Measurements from ENCODE around the gene MAN1C1.

DNA sequence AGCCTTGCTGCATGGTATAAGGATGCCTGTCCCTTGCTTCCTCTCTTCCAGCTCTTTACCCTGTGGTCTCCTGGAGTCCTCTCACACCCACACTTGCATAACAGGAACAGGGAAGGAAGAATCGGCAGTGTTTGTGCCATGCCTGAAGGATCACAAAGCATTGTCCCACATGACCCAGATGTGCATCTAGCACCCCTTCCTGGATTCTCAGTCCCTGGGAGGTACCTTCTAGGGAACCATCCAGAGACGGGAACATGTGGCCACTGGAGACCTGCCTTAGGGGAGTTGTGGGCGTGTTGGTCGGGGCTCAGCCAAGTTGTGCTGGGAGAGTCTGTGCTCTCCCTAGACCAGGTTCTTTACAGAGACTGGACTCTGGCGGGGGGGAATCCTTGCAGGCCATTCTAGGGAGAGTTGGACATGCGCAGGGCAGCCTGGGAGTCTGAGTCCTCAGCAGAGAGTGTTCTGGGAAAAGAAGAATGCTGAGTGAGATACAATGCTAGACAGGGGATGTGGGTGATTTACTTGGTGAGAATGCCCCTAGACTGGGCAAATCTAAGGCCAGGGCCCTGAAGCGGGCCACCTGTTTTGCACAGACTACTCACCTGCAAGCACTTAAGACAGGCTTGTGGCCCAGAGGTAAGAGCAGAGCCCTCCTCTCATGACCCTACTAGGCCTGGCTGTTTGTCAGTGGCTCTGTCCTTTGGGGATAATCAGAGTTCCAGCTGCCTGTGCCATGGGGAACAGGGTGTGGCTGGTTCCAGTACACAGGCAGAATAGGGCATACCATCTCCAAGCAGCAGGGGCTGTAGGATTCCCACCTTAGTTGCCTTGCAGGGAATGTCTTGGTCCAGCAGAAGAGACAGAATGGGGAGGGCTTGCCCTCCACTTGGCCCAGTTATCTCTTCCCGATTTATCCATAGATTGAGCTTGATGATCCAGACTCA, 89.8 kb downstream of the MAN1C1 start:
- TF ChIP-seq, protein P1, sequence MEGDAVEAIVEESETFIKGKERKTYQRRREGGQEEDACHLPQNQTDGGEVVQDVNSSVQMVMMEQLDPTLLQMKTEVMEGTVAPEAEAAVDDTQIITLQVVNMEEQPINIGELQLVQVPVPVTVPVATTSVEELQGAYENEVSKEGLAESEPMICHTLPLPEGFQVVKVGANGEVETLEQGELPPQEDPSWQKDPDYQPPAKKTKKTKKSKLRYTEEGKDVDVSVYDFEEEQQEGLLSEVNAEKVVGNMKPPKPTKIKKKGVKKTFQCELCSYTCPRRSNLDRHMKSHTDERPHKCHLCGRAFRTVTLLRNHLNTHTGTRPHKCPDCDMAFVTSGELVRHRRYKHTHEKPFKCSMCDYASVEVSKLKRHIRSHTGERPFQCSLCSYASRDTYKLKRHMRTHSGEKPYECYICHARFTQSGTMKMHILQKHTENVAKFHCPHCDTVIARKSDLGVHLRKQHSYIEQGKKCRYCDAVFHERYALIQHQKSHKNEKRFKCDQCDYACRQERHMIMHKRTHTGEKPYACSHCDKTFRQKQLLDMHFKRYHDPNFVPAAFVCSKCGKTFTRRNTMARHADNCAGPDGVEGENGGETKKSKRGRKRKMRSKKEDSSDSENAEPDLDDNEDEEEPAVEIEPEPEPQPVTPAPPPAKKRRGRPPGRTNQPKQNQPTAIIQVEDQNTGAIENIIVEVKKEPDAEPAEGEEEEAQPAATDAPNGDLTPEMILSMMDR (IDR thresholded peaks at IDR 0.05): no peak
- TF ChIP-seq POLR2A (IDR thresholded peaks at IDR 0.05): no peak

All from uterus (tissue), 2 donors.